Omental fat pad (tissue), 4 donors: ENCODE measurements around the gene CTTNBP2. TPM values are rescaled to one million over a fixed set of nuclear protein-coding genes. Genes with fewer than 3 reads are reported as not detected.

Experiments used
- ATAC-seq: fragments of 150-250 bp; one replicate; pipeline ENCODE4 v1.9.1; 2016; ENCODE audit warnings: mild to moderate bottlenecking, moderate library complexity; ENCODE audit not compliant: low FRiP score
- DNase-seq: peaks from one replicate; pipeline ENCODE4 v3.0.0-alpha.2; 2019; ENCODE audit warnings: low spot score
- total RNA-seq, 4 donors: library from RNA; depleted of rRNA; stranded (reverse); fragments of >200 nt; gene quantifications; one replicate each; pipeline ENCODE4 v1.1.0, GENCODE V29; 2016
- TF ChIP-seq, protein P1 (sequence below), 3 donors: fragments of 450-650 bp; IDR thresholded peaks; one replicate each; pipeline ENCODE4 v1.5.1; 2016 to 2017; ENCODE audit warnings: antibody characterized with exemption in 3 of 3, mild to moderate bottlenecking in 3 of 3, moderate library complexity in 2 of 3

CTTNBP2 gene
- total RNA-seq, 4 donors from 2014 or later: 4.7 to 15.1 (median 13.0) TPM

DNA sequence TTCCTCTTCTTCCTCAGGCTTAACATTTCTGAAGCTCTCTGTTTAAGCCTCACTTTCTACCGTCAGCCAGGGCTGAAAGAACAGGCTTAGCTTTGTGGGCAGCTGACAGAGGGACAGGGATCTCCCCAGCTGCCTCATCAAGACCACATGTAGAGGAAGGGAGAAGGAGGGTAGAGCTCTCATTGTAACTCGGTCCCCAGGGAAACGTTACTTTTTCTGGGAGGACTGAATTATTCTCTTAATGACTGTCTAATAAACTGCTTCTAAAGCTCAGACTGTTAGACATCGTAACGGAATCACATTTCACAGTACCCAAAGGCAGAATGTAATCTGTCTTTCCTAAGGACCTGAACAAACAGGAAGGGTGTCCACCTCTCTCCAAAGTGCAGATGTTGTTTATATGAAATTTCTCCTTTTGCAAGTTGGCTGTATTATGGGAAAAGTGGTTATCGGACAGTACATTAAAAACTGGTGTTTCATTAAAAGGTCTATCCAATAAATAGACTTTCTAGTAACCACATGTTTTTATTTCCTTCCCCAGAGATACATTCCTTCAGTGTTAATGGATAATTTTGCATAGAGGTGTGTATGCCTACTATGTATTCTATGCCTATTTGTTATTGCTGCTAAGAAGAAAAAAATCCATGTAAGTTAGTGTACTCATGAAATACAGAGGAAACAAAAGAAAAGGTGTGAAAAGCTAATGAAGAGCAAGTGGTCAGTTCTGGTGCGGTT lies 144.2 kb downstream of the CTTNBP2 start:
- TF ChIP-seq, protein P1, sequence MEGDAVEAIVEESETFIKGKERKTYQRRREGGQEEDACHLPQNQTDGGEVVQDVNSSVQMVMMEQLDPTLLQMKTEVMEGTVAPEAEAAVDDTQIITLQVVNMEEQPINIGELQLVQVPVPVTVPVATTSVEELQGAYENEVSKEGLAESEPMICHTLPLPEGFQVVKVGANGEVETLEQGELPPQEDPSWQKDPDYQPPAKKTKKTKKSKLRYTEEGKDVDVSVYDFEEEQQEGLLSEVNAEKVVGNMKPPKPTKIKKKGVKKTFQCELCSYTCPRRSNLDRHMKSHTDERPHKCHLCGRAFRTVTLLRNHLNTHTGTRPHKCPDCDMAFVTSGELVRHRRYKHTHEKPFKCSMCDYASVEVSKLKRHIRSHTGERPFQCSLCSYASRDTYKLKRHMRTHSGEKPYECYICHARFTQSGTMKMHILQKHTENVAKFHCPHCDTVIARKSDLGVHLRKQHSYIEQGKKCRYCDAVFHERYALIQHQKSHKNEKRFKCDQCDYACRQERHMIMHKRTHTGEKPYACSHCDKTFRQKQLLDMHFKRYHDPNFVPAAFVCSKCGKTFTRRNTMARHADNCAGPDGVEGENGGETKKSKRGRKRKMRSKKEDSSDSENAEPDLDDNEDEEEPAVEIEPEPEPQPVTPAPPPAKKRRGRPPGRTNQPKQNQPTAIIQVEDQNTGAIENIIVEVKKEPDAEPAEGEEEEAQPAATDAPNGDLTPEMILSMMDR (IDR thresholded peaks at IDR 0.05): no peak
- no peak for ATAC-seq
- DNase-seq: no peak

DNA sequence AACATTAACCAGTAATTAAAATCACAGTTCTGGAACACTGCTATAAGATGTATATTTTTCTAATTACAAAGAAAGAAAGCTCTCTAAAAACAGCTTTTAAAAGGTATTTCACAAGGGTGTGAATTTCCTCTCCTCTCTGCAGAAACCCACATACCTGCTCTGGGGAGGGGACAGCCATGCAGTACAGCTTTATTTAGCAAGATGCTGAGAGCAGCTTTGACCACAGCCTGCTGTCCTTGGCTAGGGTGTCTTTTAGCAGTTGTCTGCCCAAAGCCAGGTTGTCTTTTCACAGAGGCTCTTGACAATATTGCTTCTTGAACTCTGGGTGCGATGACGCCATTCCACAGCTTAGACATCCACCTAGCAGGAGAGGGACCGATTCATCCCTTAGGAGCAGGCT lies 148.3 kb downstream of the CTTNBP2 start:
- DNase-seq (no peak), ATAC-seq (no peak)
- TF ChIP-seq, protein P1 (IDR thresholded peaks at IDR 0.05): no peak

DNA sequence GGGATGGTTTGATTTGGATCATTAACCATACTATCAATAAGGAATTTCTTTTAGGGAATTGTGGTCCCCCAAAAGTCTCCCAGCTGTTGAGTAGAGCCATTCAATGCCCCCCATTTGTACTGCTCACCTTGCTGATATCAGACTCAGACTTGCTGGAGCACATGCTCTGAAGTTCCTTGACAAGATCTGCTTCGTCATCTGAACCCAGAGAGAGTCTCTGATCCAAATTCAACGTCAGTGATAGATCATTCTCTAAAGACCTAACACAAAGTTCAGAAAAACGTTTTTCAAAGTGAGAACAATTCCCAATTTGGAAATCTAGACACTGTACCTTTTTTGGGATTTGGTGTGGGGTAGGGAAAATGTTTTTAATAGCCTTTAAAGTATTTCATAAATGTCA lies 153.9 kb downstream of the CTTNBP2 start:
- TF ChIP-seq, protein P1 (IDR thresholded peaks at IDR 0.05): no peak
- DNase-seq (no peak), ATAC-seq (no peak)

DNA sequence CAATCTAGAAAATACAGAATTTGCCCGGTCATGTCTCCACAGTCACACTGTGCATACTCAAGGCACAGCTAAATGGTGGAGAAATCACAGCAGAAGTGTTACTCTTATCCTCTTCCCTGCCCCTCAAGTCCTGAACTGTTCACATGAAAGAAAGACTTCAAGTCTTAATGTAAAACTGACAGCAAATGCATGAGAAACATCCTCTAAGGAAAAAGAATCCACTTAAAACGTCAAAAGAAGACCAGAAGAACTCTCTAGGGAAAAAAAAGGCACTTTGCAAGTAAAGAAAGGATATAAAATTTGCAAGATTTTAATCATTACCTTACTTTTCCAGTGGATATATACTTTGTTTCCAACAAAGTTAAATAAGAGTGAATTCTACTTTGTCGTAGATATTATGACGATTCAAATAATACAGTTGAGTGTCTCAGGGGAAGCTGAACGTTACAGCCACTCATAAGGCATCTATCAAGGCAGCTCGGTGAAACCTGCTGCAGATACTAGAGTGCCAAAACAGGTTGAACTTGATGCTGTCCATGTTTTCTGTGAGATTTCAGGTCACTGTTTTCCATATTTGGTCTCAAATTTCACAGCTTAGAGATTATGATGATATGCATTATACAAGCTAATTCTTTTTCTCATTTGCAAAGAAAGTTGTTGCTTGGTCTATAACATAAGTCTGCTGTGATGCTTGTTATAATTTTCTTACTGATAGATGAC lies 155.0 kb downstream of the CTTNBP2 start:
- ATAC-seq (no peak), DNase-seq (no peak)
- TF ChIP-seq, protein P1 (IDR thresholded peaks at IDR 0.05): no peak

DNA sequence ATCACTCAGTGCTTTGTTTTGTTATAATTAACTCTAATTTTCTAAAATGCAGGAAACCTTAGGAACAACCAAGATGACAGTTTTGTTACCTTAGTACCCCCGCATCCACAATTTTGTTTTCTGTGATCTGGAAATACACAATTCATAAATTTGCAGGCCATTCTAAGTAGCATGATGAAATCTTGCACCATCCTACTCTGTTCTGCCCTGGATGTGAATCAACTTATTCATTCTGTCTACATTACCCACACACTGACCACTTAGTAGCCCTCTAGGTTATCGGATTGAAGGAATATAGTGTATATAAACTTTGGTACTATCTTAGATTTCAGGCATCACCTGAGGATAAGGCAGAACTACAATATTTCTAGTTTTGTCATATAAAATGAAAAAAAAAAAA lies 155.9 kb downstream of the CTTNBP2 start:
- ATAC-seq: no peak
- DNase-seq: no peak
- TF ChIP-seq, protein P1 (IDR thresholded peaks at IDR 0.05): no peak

DNA sequence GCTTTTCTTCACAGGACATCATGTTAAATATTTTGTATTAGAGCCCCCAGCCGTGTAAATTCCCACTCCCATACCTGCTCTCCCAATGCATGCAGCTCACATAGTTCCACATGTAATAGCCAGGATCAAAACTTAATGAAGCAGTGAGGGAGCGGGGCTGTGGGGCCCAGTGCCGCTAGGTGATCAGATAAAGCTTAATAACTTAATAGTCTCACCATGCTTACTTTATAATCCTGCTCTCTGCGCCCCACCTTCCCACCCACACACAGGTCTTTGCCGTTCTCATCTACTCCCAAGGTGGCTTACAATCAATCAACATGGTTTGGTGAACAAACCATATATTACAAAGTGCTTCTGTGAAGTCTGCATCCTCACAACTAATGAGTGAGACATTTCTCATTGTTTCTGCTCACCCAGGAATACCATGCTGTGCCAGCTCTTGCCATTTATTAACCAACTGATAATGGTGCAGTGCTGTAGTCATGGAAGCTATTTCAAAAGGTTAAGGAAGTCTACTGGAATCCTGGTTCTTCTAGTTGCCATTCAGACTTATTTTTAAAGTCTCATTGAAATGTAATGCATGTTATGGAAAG lies 156.4 kb downstream of the CTTNBP2 start:
- TF ChIP-seq, protein P1 (IDR thresholded peaks at IDR 0.05): no peak
- no peak for ATAC-seq
- DNase-seq: no peak
